ENCODE results near the gene GPC4.
A peak's percentile ranks its signal among the peaks of the same experiment; 100 is the strongest.

Gene GPC4

GRCh38 chrX:133415276-133416105, at the start of gene GPC4:
Gene GPC4 (minus strand): TSS chrX:133415489. CDS start chrX:133414965, 524 bp downstream.
- DNase-seq (ENCODE audit: low spot score), result no peak

- DNase-seq (ENCODE audit: low spot score), result no peak
Observed at GRCh38 chrX:133461231-133461630, 45.9 kb upstream of the GPC4 start.

- DNase-seq (ENCODE audit: low spot score), result no peak
Observed at GRCh38 chrX:133454924-133455323, 39.6 kb upstream of the GPC4 start.

DNA sequence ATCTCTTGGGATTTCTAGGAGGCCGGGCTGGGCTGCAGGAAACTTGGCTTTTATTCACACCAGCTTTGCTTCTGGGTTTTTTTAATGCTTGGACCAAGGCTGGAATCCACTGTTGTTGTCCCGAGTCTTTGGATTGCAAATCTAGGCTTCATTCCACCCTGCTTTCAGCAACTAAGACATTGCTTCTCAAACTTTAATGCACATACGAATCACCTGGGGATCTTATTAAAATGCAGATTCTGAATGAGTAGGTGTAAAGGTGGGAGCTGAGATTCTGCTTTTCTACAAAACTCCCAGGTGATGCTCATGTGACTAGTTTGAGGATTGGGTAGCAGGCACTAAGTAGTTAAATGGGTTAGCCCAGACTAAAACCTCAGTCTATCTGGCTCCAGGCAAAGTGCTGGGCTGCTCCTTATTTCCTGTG, 39.2 kb upstream of the GPC4 start:
- no peak for DNase-seq (ENCODE audit: low spot score)

DNA sequence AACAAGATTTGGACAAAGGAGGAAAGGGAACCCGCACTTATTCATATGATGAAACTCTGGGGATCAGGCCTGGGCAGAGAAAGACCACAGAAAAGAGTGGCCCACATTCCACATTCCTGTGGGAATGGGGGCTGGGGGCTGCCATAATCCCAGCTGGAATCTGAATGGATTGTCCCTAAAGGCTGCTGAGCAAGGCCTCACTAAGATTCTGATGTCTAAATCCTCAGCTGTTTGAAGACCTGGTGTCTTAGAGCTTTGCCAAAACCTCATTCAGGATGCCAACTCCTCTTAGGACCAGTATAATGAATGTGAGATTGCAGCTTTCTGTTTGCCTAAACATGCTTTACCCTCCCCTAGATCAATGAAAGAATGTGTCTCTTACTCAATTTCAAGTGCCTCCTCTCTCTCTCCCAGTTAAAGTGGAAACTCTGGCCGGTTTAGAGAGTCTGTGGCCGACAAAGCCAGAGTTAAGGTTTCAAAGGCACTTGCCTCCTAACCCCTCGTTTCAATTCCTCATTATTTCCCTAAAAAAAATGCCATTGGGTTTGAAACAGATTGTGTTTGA, 33.3 kb upstream of the GPC4 start:
- DNase-seq (ENCODE audit: low spot score), result no peak

- no peak for DNase-seq (ENCODE audit: low spot score)
Observed at GRCh38 chrX:133444952-133445831, 29.9 kb upstream of the GPC4 start.

DNA sequence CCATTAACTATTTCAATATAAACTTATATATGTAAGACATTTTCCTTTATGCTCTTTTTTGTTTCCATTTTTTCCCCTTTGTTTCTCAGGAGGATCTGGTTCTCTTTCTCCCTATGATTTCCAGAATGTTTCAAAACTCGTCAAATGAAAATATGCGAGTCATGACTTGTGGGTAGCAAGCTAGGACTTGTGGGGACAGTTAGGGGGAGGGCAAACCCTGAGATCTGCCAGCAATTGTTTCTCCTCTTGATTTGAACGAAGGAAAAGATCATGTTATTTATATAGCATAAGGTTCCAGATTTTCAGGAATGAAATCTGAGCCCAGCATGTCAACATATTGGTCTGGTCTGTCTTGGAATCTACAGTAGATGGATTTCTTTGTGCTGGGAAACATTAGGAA, 28.9 kb upstream of the GPC4 start:
- no peak for DNase-seq (ENCODE audit: low spot score)

GRCh38 chrX:133440797-133441163, 25.5 kb upstream of the GPC4 start:
- DNase-seq (ENCODE audit: low spot score), result no peak

GRCh38 chrX:133440081-133440796, 24.9 kb upstream of the GPC4 start:
- DNase-seq (ENCODE audit: low spot score), result no peak

- no peak for DNase-seq (ENCODE audit: low spot score)
Observed at GRCh38 chrX:133437766-133438165, 22.5 kb upstream of the GPC4 start.

DNA sequence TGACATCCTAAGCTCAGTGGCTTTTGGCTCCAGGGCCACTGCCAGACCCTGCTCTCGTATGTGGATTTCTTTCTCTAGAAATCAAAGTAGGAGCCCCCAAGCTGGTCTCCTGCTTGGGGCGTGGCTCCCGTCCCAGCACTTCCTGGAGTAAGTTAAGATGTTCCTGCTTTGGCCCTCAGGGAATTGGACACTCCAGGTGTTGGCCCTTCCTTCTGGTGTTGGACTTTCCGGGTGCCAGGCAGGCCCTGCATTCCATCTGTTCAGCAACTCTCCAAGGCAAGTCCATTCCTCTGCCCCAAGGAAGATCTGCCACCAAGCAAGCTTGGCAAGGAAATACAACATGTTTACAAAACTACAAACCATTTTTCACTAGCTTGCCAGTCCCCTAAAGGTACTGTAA, 22.1 kb upstream of the GPC4 start:
- DNase-seq (ENCODE audit: low spot score), result no peak

DNA sequence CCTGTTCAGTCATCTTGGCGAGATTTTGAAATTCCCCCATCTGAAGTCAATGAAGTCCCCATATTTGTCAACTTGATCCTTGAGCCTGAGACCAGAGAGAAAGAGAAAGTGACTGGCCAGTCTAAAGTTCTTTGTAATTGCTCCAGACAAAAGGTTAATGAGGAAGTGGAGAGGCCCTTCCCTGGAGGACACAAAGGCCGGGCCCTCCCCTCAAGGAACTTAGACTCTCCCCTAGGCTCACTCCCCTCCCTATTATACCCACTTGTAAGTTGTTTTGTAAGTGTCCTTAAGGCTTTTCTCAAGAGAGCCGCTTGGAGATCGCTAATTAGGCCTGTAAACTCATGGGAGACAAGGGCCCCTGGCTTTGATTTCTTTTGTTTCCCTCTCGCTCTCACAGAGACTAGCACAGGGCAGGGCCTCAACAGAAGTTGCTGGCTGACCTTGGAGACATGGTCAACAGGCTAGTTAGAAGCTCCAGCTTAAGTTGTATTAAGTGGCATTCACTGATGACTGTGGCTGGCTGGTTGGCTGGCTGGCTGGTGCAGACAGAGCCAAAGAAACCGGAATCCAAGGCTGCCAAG, 20.3 kb upstream of the GPC4 start:
- DNase-seq (ENCODE audit: low spot score), result no peak

DNA sequence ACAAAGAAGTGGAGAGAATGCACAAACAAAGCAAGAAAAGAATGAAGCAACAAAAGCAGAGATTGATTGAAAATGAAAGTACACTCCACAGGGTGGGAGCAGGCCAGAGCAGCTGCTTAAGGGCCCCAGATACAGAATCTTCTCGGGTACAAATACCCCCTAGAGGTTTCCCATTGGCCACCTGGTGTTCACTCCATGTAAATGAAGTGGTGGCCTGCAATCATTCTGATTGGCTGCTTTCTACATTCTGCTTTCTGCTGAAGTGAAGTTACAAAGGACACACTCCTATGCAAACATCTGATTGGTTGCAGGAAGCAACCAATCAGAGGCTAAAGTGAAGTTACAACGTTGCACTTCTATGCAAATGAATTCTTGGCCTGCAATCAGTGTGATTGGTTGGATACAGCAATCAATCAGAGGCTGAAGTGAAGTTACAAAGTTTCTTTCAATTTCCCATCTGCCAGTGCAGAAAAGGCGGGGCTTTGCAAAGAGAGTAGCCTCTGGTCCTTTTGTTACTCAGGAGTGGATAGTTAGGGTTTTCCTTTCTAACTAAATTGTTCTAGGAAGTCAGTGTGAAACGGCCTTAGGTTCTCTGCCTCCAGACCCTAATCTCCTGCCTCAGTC, 19.0 kb upstream of the GPC4 start:
- DNase-seq (ENCODE audit: low spot score), result peak; percentile 56

DNA sequence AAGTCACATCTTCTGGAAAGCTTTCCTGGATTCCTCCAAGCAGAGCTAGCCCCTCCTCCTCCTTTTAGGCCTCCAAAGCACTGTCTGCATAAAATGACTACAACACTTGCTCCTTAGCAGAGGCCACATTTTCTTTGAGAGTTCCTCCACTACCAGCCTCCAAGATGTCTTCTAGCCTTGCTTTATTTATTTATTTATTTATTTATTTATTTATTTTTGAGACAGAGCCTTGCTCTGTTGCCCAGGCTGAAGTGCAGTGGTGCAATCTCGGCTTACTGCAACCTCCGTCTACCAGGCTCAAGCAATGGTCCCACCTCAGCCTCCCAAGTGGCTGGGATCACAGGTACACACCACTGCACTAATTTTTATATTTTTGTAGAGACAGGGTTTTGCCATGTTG, 4.6 kb upstream of the GPC4 start:
- DNase-seq (ENCODE audit: low spot score), result no peak

GRCh38 chrX:133418588-133418987, 3.3 kb upstream of the GPC4 start:
- no peak for DNase-seq (ENCODE audit: low spot score)

DNA sequence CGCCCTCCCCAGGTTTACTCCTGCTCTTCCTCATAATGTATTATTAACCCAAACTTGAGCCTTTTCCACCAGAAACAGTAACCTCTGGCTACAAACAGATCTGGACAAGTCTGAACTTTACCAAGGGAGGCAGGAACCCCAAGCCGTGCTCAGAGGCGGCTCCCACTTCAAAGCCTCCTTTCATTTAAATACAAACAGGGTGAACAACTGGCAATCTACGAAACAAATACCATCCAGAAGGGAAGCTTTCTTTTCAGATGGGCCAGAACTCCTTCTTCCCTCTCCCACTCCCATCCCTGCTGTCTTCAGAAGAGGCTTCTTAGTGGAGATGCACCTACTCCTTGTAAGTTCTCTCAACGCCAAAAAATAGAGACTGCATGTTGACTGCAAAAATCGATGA, 2.1 kb upstream of the GPC4 start:
- no peak for DNase-seq (ENCODE audit: low spot score)

GRCh38 chrX:133414406-133415275, 648 bp downstream of the GPC4 start:
- DNase-seq (ENCODE audit: low spot score), result no peak

GRCh38 chrX:133413218-133413925, 1.9 kb downstream of the GPC4 start:
- no peak for DNase-seq (ENCODE audit: low spot score)

- no peak for DNase-seq (ENCODE audit: low spot score)
Observed at GRCh38 chrX:133412665-133413064, 2.6 kb downstream of the GPC4 start.

GRCh38 chrX:133412246-133412645, 3.0 kb downstream of the GPC4 start:
- no peak for DNase-seq (ENCODE audit: low spot score)
